ENCODE results near the gene CTSH.

The CTSH gene

DNA sequence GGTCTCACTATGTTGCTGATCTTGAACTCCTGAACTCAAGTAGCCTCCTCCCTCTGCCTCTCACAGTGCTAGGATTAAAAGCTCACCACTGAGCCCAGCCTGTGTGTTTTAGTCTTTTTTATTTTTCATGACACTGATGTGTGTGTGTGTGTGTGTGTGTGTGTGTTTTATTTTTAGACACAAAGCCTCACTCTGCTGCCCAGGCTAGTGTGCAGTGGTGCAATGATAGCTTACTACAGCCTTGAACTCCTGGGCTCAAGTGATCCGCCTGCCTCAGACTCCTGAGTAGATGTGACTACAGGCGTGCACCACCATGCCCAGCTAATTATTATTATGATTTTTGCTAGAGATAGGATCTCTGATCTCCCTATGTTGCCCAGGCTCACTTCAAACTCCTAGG is 23.3 kb upstream of the CTSH start:
- H3K4me3 ChIP-seq (replicated peaks in 1 of 2; ENCODE audit: low read depth in 2 of 2, low read length in 2 of 2), result no peak overlapping the region
- TF ChIP-seq, protein P1, sequence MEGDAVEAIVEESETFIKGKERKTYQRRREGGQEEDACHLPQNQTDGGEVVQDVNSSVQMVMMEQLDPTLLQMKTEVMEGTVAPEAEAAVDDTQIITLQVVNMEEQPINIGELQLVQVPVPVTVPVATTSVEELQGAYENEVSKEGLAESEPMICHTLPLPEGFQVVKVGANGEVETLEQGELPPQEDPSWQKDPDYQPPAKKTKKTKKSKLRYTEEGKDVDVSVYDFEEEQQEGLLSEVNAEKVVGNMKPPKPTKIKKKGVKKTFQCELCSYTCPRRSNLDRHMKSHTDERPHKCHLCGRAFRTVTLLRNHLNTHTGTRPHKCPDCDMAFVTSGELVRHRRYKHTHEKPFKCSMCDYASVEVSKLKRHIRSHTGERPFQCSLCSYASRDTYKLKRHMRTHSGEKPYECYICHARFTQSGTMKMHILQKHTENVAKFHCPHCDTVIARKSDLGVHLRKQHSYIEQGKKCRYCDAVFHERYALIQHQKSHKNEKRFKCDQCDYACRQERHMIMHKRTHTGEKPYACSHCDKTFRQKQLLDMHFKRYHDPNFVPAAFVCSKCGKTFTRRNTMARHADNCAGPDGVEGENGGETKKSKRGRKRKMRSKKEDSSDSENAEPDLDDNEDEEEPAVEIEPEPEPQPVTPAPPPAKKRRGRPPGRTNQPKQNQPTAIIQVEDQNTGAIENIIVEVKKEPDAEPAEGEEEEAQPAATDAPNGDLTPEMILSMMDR (IDR thresholded peaks at IDR 0.05; ENCODE audit: low read depth, low read length), result no peak
- no peak for DNase-seq (ENCODE audit: low read depth in 2 of 2)

DNA sequence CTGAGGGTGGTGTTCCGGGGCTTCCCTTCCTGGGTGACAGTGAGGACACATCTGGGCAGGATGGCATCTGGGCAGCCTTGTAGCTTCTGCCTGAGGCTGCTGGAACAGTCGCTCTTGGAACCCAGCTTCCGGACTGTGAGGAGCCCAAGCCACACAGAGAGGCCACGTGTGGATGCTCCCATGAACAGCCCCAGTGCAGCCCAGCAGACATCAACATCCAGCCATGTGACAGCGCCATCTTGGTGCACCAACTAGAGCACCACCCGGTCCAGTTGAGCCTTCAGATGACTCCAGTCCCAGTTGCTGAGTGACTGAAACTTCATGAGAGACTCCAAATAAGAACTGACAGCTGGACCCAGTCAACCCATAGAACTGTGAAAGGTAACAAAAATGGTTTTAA is 15.5 kb upstream of the CTSH start:
- TF ChIP-seq, protein P1 (IDR thresholded peaks at IDR 0.05; ENCODE audit: low read depth, low read length), result no peak
- DNase-seq (ENCODE audit: low read depth in 2 of 2), result no peak
- H3K4me3 ChIP-seq (replicated peaks in 1 of 2; ENCODE audit: low read depth in 2 of 2, low read length in 2 of 2), result no peak overlapping the region

DNA sequence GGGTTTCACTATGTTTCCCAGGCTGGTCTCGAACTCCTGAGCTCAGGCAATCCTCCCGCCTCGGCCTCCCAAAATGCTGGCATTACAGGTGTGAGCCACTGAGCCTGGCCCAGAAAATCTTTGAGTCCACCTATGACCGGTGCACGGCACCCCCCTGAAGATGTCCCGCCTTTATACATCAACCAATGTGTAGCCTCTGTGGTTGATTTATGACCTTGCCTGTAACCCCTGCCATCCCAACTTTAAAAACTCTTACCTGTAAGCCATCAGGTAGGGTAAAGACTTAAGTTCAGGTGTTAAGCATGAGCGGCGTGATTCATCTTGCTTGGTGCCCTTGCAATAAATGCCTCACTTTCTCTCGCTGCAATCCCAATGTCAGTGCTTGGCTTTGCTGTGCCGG is 14.5 kb upstream of the CTSH start:
- H3K4me3 ChIP-seq (replicated peaks in 1 of 2; ENCODE audit: low read depth in 2 of 2, low read length in 2 of 2), result no peak overlapping the region
- TF ChIP-seq, protein P1 (IDR thresholded peaks at IDR 0.05; ENCODE audit: low read depth, low read length), result no peak
- no peak for DNase-seq (ENCODE audit: low read depth in 2 of 2)

DNA sequence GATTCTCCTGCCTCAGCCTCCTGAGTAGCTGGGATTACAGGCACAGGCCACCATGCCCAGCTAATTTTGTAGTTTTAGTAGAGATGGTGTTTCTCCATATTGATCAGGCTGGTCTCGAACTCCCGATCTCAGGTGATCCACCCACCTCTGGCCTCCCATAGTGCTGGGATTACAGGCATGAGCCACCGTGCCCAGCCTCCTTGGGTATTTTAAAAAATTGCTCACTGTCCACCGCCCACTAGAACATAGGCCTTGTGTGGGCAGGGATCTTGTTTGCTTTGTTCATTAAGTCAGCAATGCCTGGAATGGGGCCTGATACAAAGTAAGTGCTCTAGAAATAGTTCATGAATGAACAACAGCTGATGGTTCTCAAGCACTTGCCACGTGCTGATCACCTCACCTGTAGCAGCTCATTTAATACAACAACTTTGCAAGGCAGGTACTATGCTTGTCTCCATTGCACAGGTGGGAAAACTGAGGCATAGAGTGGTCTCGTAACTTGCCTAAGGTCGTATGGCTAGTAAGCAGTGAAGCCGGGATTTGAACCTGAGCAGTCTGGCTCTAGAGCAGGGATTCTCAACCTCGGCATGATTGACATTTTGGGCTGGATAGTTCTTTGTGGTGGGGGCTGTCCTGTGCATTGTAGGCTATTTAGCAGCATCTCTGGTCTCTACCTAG is 12.7 kb upstream of the CTSH start:
- TF ChIP-seq, protein P1 (IDR thresholded peaks at IDR 0.05; ENCODE audit: low read depth, low read length), result no peak
- DNase-seq (ENCODE audit: low read depth in 2 of 2), result no peak
- H3K4me3 ChIP-seq (replicated peaks in 1 of 2; ENCODE audit: low read depth in 2 of 2, low read length in 2 of 2), result no peak overlapping the region

DNA sequence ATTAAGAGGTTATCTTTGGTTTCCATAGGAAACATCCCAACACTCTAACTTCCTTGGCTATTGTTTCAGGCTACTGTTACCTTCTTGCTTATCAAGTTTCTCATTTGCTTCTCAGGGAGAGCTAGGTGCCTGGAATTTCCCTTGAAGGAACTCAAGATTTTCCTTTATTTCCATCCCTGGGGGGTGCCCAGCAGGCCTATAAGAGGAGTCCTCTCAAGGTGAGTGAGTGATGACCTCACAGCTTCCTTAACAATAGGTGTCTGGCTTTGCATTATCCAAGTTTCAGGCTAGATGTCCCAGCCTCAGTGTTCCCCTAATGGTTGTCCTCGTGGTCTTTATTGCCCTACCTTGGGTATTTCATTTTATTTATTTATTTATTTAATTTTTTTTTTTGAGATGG is 12.1 kb upstream of the CTSH start:
- no peak for DNase-seq (ENCODE audit: low read depth in 2 of 2)
- TF ChIP-seq, protein P1 (IDR thresholded peaks at IDR 0.05; ENCODE audit: low read depth, low read length), result no peak
- no peak overlapping the region for H3K4me3 ChIP-seq (replicated peaks in 1 of 2; ENCODE audit: low read depth in 2 of 2, low read length in 2 of 2)

DNA sequence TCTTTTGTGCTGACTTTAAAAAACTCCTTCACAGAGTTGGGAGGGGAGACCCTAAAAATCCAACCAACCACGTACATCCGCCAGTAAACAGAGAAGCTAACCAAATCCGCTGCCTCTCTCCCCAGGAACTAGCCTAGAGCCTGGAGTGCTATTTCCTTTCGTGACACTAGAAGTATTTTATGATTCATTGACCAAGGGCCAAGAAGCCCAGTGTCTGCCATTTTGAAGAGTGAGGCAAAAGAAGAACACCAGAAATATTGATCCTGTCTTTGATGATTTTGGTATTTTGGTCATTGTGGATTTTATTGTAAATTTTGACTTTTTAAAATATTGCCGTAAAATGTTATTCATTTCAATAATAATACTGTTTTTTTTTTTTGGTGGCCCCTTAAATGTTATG is 10.5 kb upstream of the CTSH start:
- TF ChIP-seq, protein P1 (IDR thresholded peaks at IDR 0.05; ENCODE audit: low read depth, low read length), result no peak
- DNase-seq (ENCODE audit: low read depth in 2 of 2), result no peak
- no peak overlapping the region for H3K4me3 ChIP-seq (replicated peaks in 1 of 2; ENCODE audit: low read depth in 2 of 2, low read length in 2 of 2)

DNA sequence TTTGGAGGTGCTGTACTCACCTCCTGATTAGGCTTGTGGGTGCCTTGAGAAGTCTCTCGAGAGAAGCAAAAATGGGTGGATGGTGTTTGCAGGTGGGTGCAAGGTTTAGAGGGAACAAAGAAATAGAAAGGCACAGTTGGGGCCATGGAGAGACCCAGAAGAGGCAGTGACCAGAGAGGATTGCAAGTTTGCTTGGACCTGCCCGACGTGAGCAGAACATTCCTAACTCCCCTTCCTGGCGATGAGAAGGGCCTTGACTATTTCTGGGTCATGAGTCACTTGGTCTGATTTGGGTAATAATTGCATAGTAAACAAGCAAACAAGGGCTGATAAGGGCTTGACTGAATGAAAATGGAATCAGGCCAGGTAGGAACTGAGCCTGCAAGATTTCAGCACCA is 7.0 kb upstream of the CTSH start:
- no peak overlapping the region for H3K4me3 ChIP-seq (replicated peaks in 1 of 2; ENCODE audit: low read depth in 2 of 2, low read length in 2 of 2)
- peak; percentile 27 to 60 for DNase-seq (ENCODE audit: low read depth in 2 of 2)
- TF ChIP-seq, protein P1 (IDR thresholded peaks at IDR 0.05; ENCODE audit: low read depth, low read length), result no peak

Data from cardiac fibroblast (primary cell).